HFF-Myc (cell line): ENCODE results near the gene KLK14.

Source experiments
- DNase-seq: peaks from one replicate; pipeline ENCODE4 v3.0.0-alpha.2; 2011; ENCODE audit warnings: low read depth; ENCODE audit errors: extremely low read depth
- H3K4me3 ChIP-seq: replicated peaks from 2 replicates; pipeline ENCODE4 v1.5.1; 2011; ENCODE audit warnings: low read depth, mild to moderate bottlenecking, control low read depth, low read length
- CTCF ChIP-seq: IDR thresholded peaks from 2 replicates; pipeline ENCODE4 v1.5.1; 2012; ENCODE audit warnings: mild to moderate bottlenecking, low read depth, low read length, control low read depth; ENCODE audit errors: missing control alignments

KLK14 gene

GRCh38 chr19:51060336-51060735 is 22.4 kb downstream of the KLK14 start:
- no peak for DNase-seq
- TF ChIP-seq CTCF: no peak
- no peak overlapping the region for H3K4me3 ChIP-seq

- no peak for DNase-seq
- no peak for TF ChIP-seq CTCF
- H3K4me3 ChIP-seq: no peak overlapping the region
These were observed 23.0 kb downstream of the KLK14 start for GRCh38 chr19:51059715-51060114.

GRCh38 chr19:51055866-51056265 is 26.8 kb downstream of the KLK14 start:
- DNase-seq: no peak
- H3K4me3 ChIP-seq: no peak overlapping the region
- TF ChIP-seq CTCF: no peak

- TF ChIP-seq CTCF: no peak
- DNase-seq: no peak
These were observed 35.7 kb downstream of the KLK14 start for GRCh38 chr19:51047031-51047335.

GRCh38 chr19:51044327-51044726 is 38.4 kb downstream of the KLK14 start:
- TF ChIP-seq CTCF: no peak

More at GRCh38 chr19:51047031-51047335, 35.7 kb downstream of the KLK14 start:
- H3K4me3 ChIP-seq: no peak overlapping the region

GRCh38 chr19:51043497-51043896 is 39.2 kb downstream of the KLK14 start:
- no peak for DNase-seq
- TF ChIP-seq CTCF: no peak
- no peak overlapping the region for H3K4me3 ChIP-seq

More at GRCh38 chr19:51044327-51044726, 38.4 kb downstream of the KLK14 start:
- H3K4me3 ChIP-seq: no peak overlapping the region
- no peak for DNase-seq

GRCh38 chr19:51040151-51040550 is 42.5 kb downstream of the KLK14 start:
- no peak for DNase-seq
- H3K4me3 ChIP-seq: no peak overlapping the region
- no peak for TF ChIP-seq CTCF
